Central memory CD4-positive, alpha-beta T cell (primary cell): ENCODE measurements around the gene OSBP2.
"Not testable (repeated sequence)": the region's sequence is repeated elsewhere in the genome, so short reads cannot be mapped to it uniquely, and the experiment has no call there.

Experiments
- DNase-seq: peaks from one replicate; pipeline ENCODE4 v3.0.0; 2022

OSBP2 gene

DNA sequence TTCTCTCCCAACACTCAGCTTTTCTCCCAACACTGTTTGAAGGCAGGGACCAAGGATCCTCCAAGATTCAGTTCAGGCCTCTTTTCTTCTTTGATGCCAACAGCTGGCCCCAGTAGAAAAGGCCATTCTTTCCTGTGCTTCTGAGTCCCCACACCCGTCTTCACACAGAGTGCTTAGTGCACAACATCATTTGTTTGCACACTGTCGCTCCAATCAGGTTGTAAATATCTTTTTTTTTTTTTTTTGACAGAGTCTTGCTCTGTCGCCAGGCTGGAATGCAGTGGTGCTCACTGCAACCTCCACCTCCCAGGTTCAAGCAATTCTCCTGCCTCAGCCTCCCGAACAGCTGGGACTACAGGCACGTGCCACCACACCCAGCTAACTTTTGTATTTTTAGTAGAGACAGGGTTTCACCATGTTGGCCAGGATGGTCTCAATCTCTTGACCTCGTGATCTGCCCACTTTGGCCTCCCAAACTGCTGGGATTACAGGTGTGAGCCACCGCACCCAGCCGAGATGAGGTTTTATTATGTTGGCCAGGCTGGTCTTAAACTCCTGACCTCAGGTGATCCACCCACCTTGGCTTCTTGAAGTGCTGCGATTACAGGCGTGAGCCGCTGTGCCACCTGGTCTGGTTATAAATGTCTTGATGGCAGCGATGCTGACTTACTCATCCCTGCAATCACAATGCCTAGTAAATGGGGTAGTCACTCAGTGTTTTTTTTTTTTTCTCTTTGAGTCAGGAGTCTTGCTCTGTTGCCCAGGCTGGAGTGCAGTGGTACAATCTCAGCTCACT is 14.6 kb upstream of the OSBP2 start:
- DNase-seq, result not testable (repeated sequence)

DNA sequence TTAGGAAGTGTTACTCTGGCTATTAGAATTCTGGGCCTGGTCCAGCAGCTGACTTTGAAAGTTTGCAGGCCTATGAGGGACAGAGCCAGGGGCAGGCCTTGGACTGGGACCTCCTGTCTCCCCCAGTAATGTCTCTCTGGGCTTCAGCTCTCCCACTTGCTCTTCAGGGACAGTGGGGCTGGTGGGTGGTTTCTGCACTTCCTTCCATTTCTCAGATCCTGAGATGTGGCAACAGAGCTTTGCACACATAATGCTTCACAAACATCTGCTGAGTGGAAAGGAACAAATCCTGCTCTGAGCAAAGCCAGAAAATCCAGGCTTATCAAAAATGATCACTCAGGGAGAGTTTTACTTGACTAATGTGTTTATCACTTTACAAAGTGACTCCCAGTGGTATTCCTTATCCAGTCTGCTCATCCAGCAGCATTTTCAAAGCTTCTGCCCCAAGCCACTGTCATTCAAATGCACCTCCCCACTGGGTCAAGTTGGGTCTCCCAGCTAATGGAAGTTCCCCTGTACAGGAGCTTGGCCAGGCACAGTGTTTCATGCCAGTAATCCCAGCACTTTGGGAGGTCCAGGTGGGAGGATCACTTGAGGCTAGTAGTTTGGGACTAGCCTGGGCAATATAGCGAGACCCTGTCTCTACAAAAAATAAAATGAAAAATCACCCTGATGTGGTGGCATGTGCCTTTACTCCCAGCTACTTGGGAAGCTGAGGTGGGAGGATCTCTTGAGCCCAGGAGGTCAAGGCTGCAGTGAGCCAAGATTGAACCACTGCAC is 13.5 kb upstream of the OSBP2 start:
- DNase-seq, result no peak

DNA sequence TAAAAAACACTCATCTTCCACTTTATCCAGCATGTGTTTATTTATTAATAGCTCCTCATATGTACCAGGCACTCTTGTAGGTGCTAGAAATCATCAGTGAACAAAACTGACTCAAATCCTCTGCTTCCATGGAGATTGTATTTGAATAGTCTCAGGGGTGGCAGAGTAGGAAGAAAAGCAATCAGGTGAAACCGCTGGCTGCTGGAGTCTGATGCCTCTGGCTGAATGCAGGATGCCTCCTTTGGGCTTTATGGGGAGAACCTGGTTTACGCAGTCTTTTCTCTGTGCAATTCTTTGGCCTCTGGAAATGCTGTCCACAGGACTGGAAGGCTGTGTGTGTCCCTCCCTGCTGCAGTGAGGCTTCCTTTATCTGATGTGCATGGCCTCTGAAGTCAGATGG is 12.8 kb upstream of the OSBP2 start:
- no peak for DNase-seq

DNA sequence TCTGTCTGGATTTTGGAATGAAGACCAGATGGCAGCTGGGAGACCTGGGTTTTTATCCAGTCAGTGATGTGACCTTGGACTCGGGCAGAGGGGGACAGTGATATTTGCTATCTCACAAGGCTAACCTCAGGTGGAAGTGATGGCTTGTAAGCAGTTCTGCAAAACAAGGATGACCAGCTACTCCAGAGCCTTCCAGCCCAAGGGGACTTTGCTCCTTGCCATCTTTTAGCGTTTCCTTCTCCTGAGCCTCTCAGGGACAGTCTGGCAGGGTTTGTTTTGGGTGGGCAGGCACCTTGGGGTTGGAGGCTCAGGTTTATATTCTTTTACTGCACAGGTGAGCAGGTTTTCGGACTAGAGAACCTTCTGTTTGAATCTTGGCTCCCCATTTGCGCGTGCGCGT is 9.5 kb upstream of the OSBP2 start:
- no peak for DNase-seq

DNA sequence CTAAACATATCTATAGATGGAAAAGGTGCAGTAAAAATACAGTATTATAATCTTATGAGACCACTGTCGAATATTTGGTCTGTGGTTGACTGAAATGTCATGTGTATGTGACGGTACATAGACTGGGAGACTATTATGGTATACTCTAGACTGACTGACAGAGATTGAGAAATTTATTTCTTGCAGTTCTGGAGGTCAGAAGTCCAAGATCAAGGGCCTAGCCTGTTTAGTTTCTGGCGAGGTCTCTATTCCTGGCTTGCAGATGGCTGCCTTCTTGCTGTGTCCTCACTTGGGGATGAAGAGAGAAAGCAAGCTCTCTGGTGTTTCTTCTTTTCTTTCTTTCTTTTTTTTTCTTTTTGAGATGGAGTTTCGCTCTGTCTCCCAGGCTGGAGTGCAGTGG is 7.3 kb upstream of the OSBP2 start:
- DNase-seq, result no peak

DNA sequence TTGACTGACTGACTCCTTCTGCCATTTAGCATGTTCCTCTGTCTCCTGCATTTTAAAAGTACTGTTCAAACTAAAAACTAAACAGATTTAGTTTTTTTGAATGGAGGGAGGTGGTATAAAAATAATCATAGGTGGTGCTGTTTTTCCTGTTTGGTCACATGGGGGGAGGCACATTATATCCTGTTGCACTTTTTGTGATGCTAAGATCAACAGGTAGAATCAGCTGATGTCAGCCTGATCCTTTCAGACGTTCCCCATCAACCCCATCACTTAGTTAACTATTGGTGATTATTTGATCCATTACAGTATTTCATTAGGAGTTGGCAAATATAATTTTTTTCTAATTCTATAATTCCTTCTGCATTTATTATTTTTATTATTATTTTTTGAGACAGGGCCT is 5.1 kb upstream of the OSBP2 start:
- DNase-seq, result no peak

DNA sequence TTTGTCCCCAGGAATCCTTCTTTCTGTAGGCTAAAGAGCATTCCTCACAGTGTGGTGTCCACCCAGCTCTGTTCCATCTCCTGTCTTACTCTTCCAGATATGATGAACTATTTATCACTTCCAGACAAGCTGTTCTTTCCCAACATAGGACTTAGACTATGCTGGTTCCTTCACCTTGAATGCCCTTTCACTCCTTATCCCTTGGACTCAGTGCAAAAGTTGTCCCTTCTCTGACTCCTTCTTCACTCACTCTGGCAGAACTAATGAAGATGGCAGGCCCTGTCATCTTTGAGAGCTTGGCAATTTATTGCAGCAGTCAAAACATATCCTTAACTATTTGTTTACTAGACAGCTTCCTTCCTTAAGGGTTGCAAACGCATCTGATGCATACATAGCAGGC is 3.5 kb upstream of the OSBP2 start:
- DNase-seq, result no peak

DNA sequence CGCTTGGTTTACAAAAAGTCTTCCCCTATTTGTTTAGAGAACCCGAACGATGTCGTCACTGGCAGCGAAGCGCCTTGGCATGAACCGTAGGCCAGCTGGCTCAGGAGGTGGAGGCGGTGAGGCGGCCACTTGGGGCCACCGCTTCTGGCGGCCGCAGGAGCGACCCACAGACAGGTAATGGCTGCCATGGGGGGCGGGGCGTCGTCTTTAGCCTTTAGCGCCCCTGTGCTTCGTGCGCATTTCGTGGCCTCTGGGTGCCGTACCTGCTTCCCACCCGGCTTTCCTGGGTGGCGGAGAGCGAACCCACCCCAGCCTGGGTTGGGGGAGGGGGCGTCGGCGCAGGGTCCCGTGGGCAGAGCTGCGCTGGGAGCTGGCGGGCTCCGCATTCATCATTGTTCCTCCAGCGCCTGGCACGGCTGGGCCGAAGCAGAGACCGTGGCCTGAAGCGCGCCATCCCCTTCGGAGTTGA is 469 bp upstream of the OSBP2 start:
- DNase-seq, result peak; percentile 33

DNA sequence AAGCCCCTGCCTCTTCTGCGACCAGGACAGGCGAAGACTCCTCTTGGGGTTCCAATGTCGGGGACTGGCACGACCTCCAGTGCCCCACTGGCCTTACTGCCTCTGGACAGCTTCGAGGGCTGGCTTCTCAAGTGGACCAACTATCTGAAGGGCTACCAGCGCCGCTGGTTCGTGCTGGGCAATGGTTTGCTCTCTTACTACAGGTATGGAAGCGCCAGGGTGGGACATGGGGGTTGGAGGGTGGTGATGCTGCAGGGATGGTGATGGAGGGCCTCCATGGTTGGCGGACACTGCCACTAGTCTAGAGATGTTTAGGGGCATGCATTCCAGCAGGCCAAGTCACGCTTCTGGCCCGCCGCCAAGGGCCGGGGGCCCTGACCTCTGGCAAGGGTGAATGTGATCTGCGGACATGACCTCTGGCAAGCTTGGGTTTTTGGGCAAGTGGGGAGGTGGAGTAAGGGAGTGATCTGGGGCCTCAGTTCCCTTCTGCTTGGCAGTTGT is 727 bp downstream of the OSBP2 start:
- DNase-seq, result no peak

DNA sequence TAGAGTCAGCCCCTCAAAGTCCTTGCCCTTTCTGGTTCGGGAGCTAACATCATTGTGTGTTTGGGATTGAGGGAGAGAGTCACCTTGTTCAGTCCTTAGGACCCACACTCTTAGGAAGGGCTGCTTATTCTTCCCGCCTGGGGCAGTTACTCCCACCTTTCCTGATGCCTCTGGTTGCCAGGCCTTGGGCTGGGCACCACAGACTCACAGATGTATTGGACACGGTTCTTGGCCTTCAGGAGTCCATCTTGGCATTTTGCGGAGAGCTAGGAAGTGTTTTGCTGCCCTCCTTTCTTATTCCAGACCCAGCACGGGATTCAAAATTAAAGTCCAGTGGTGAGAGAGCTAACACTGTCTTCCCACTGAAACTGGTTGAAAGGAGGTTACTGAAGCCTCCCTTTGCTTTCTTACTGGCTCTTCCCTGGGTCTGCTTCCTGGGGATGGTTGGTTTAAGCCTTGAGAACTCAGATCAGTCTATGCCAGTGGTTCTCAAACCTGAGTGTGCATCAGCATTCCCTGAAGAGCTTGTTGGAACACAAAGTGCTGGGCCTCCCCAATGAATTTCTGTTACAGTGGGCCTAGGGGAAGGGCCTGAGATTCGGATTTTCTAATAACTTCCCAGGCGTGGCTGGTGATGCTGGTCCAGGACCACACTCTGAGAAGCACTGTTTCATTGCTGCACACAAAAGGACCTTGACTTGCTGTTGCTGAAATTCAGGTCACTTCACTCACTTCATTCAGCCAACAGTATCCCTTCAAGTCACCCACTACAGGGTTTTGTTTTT is 1.4 kb downstream of the OSBP2 start:
- no peak for DNase-seq

DNA sequence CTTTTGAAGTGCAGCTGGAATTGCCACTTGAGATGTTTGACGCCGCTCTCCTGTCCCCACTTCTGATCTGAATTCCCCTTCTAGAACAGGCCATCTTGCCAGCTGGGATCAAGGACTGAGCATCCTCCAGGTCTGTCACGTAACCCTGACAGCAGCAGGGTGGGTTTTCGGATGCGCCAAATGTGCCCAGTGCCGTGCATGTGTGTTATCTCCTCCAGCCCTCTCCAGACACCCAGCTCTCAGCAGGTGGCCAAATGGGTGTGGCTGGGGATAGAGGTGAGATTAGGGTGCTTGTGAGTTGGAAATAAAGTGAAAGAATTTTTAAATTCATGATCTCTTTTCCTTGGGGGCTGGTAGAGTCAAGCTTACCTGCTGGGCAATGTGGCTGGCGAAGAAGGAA is 3.3 kb downstream of the OSBP2 start:
- DNase-seq, result no peak

DNA sequence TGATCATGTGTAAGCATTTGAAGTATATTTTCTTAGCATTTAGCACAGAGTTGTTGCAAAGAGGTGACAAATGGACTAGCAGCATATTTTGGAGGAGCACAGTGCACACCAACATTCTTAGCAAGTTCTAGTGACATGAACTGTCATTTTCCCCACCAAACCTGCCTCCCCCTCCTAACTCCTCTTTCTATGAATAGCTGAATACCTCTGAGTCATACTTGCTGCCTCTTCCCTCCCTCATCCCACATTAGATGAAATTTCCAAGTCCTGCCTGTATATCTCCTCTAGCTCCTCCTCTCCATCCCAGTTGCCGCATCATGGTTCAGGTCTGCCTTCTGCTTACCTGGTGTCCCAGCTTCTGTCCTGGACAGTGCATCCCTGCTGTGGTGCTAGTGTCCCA is 7.2 kb downstream of the OSBP2 start:
- no peak for DNase-seq

DNA sequence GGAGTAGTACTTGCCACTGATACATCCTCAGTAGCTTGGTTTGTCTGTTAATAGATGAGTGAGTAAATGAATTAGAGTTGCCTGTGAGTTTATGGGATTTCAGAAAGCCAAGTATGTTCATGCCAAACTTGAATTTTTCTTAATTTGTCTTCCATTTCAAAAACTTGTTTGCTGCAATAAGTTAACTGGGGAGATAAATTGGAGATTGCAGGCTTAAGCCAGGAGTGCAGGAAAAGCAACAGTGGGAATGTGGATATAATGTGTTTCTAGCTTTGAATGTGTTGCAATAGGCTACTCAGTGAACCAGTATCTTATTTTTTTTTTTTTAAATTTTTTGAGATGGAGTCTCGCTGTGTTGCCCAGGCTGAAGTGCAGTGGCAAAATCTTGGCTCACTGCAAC is 8.2 kb downstream of the OSBP2 start:
- no peak for DNase-seq

DNA sequence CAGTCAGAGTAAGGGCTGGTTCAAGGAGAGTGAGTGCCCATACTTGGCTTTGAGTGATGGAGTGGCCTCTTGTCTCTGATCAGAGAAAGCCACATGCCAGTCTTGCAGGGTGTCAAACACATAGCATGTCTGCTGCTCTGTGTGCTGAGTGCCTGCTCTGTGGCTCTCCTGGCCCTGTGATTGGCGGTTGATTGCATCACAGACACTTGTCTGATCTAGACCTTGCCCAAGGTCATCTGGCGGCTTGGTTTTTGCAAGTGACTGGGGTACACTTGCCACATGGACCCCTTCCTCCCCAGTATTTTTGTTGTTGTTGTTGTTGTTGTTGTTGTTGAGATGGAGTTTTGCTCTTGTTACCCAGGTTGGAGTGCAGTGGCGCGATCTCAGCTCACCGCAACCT is 10.3 kb downstream of the OSBP2 start:
- DNase-seq, result no peak

DNA sequence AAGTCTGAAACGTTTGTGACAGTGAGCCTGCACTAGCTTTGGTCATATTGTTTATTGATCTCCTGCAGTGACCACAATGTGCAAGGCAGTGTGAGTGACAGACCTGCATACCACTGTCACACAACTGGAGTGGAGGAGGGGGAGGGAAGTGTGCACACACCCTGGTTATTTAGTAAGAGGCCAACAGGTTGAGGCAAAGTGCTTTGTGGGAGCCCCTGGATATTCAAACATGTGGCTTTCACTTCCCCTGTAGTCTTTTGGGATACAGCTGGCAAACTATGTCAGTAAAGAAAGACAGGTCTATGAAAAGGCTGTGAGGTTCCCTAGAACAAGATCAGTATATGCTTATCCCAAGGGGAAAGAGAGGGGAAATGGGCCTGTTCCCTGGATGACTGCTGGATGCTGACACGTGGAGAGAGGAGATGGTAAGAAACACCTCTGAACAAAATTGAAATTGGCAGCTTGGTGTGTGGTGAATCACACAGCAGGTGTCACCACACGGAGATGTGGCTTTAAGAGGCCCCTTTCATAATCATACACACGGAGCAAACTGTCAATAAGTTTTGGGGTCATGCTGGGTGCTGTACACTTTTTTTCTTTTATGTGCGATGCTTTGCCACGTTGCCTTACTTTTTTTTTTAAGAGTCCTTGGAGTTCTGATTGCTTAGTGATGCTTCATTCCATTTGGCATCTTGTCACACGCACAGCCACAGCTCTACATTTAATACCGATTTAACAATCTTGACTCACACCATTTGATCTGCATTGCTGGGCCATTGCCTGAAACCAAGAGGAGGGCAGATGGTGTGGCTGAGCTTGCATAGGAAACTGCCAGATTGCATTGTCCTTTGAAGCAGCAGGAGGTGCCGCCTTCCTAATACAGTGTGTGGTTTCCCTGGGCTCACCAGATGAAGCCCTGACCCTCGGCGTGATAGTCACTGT is 11.3 kb downstream of the OSBP2 start:
- DNase-seq, result no peak

DNA sequence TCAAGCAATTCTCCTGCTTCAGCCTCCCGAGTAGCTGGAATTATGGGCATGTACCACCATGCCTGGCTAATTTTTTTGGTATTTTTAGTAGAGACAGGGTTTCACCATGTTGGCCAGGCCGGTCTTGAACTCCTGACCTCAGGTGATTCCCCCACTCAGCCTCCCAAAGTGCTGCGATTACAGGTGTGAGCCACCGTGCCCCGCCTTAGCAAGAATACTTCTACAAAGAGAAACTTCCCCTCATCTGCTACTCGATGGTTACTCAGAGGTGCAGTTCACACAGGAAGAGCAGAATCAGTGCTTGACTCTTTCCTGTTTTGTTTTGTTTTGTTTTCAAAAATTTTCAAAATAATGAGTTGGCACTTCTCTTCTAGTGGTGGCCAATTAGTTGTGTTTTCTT is 15.3 kb downstream of the OSBP2 start:
- peak; percentile 18 for DNase-seq

DNA sequence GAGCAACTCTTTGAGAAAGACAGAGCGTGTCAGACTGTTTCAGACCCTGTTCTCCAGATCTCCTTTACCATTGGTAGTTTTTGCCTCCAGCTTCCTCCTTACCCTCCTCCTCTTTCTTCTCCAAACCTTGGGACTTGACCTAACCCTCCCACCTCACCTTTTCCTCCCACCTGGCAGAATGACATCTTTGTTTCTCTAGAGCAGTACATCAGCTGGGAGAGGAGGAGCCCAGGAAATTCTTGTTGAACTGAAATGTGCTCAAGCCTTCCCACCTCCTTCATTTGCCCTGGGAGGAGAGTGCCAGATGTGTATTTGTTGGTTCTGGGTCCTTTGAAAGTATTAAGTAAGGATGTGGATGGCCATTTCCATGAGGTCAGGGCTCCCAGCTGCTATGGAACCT is 17.4 kb downstream of the OSBP2 start:
- DNase-seq, result no peak

DNA sequence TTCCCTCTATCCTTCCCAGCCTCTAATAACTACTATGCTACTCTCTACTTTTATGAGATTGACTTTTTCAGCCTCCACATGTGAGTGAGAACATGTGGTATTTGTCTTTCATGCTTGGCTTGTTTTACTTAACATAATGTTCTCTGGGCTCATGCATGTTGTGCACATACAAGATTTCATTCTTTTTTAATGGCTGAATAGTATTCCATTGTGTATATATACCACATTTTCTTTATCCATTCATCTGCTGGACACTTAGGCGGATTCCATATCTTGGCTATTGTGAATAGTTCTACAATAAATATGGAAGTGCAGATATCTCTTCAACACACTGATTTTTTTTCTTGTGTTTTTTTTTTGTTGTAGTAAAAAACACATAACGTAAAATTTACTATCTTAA is 19.4 kb downstream of the OSBP2 start:
- DNase-seq, result no peak

DNA sequence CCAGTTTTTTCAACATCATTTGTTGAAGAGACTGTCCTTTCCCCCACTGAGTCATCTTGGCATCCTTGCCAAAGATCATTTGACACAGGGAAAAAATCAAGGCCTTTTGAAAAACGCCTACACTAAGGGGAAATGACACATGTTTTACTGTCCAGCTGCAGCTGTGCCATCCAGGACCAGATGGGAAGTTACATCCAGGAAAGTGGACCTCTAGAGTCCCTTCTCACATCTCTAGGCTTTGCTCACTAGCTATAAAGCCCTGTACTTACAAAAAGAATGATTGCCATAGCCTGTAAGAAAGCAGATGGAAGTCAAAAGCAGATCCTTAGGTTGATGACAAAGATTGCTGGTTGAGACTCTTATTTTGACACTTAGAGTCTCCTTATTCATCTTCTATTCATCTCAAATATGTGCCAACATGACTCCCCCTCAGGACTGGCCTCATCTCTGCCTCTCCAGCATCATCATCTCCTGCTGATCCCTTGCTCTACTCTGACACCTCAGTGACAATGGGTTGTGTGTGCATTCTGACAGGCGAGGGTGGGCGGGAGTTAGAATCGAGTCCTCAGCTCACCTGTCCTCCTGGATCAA is 22.8 kb downstream of the OSBP2 start:
- DNase-seq, result no peak

DNA sequence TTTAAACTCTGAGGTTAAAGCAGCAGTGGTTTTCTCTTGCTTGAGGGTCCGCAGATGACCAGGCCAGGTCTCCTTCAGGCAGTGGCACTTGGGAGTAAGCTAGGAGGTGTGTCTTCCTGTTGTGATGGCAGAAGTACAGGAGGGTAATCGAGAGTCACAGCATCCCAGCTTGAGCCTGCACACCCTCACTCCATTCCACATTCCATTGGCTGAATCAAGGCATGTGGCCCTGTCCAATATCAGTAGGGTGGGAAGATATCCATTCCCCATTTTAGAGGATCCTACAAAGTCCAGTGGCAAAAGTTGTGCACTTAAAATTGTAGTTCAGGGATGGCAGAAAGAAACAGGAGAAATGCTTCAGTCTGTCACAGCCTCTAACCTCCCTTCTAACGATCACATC is 23.3 kb downstream of the OSBP2 start:
- DNase-seq, result no peak

DNA sequence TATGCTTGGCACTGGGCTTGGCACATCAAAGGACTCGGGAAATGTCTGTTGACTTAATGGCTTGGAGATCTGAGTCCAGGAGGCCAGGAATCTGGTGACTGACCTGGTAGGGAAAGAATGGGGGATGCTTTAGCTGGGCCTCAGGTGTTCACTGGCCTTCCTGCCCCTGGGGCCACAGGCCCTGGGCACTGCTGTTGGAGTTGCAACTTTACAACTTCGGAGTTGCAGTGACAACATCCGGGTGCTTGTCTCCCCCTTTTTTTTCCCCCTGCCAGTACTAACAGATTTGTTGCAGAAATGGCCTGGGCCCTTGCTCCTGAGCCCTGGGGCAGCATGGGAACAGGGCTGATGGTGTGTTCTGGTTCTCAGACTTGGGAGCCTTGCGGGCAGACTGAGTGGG is 23.8 kb downstream of the OSBP2 start:
- no peak for DNase-seq

DNA sequence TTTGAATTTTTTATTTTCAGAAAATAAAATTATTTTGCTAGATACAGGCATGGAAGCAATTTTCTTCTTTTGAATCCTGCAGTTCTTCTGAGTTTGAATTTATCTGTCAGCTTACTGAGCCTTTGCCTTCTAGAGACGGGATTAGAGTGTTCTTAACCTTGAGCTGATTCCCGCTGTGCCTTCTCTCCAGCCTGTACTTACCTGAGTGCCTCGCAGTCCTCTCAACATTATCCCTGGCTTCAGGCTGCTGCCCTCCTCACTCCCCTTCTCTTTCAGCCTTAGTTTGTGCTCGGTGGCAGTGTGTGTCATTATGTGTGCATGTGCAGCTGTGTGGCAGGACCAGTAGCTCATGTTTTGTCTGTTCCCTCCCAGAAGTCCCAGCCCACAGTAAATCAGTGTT is 24.3 kb downstream of the OSBP2 start:
- DNase-seq, result no peak
